ENCODE measurements around the gene NUP62.

Gene NUP62

GRCh38 chr19:49878744-49879070 lies 50.6 kb downstream of the NUP62 start:
- no peak overlapping the region for H3K4me3 Mint-ChIP-seq
- H3K9me3 Mint-ChIP-seq: no peaks in the 10 kb centered on the region
- ATAC-seq (no peak), DNase-seq (no peak)
- peaks cover 30% of the 10 kb centered on the region for H3K4me1 Mint-ChIP-seq
- H3K36me3 Mint-ChIP-seq (ENCODE audit: low read depth): peaks cover 20% of the 10 kb centered on the region
- H3K27me3 Mint-ChIP-seq: no peaks in the 10 kb centered on the region
- H3K27ac Mint-ChIP-seq: no peak overlapping the region

GRCh38 chr19:49877879-49878743 lies 51.2 kb downstream of the NUP62 start:
- Mint-ChIP-seq H3K36me3 (ENCODE audit: low read depth) (peaks cover 15% of the 10 kb centered on the region), H3K27me3 (no peaks in the 10 kb centered on the region)
- peak; percentile 81 for ATAC-seq

DNA sequence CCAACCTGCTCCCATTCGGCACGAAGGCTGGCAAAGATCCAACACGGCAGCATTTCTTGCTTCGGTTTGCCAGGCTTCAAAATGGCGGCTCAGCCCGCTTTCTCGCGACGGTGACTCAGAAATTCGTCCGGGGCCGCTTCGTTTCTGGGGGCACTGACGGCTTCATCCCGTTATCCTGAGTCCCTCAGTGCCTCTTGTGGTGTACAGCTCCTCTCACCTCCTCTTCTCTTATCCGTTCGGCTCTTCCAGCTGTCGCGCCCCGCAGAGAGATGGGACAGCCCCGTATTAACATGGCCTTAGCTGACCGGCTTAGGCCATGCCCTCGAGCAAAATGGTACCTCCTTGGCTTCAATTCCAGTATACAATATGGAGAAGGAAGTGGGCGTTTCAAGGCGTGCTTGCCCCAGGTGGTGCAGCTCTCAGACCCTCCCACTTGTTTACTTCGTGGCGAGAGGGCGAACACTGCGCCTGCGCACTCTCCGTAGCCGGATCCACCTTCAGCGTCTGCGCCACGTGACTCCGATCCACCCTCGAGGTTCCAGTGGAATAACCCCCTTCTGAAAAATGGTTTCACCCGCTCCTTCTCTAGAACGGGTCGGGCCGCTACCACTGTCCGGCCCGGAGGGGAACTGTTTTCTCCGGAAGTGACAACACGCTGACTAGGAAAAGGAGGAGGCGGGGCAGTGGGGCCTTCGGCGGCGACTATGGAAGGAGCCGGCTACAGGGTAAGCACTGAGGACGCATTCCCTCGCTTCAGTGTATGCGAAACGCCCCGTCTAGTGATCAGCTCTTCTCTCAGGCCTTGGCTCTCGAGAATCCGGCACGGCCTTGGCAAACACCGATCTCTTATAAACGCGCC lies 52.1 kb downstream of the NUP62 start, which contains the start of the genes AKT1S1 and TBC1D17:
Gene AKT1S1 (minus strand): TSS at position 336 of the 859 bp plus-strand sequence. CDS start 4,060 bp downstream, outside the sequence.
Gene TBC1D17 (plus strand): TSS at position 683 of the 859 bp plus-strand sequence. CDS start 22 bp downstream, at position 705.
- H3K4me3 Mint-ChIP-seq: no peak within 1 kb of the TSS
- peaks cover 30% of the 10 kb centered on the region for H3K4me1 Mint-ChIP-seq
- no peaks in the 10 kb centered on the region for H3K27me3 Mint-ChIP-seq

More at GRCh38 chr19:49877879-49878743, 51.2 kb downstream of the NUP62 start:
- Mint-ChIP-seq H3K27ac (no peak overlapping the region), H3K9me3 (no peaks in the 10 kb centered on the region), H3K4me1 (peaks cover 30% of the 10 kb centered on the region), H3K4me3 (no peak overlapping the region)
- peak; percentile 99 for DNase-seq

GRCh38 chr19:49876422-49877019 lies 52.8 kb downstream of the NUP62 start:
- DNase-seq (peak; percentile 97), ATAC-seq (peak; percentile 50)
- Mint-ChIP-seq H3K27me3 (no peaks in the 10 kb centered on the region), H3K36me3 (ENCODE audit: low read depth) (peaks cover 14% of the 10 kb centered on the region), H3K4me3 (no peak overlapping the region), H3K9me3 (no peaks in the 10 kb centered on the region), H3K27ac (no peak overlapping the region), H3K4me1 (peaks cover 30% of the 10 kb centered on the region)

More for the DNA sequence above, 52.1 kb downstream of the NUP62 start, which contains the start of the genes AKT1S1 and TBC1D17:
- ATAC-seq (peak; percentile 77), DNase-seq (peak; percentile 97)
- Mint-ChIP-seq H3K27ac (no peak within 1 kb of the TSS), H3K9me3 (no peaks in the 10 kb centered on the region), H3K36me3 (ENCODE audit: low read depth) (peaks cover 14% of the 10 kb centered on the region)

- no peak for ATAC-seq
- H3K4me3 Mint-ChIP-seq: no peak overlapping the region
- peaks cover 30% of the 10 kb centered on the region for H3K4me1 Mint-ChIP-seq
- H3K27ac Mint-ChIP-seq: no peak overlapping the region
- no peaks in the 10 kb centered on the region for H3K9me3 Mint-ChIP-seq
- H3K27me3 Mint-ChIP-seq: no peaks in the 10 kb centered on the region
- peak; percentile 70 for DNase-seq
- peaks cover 14% of the 10 kb centered on the region for H3K36me3 Mint-ChIP-seq (ENCODE audit: low read depth)
These were observed 53.4 kb downstream of the NUP62 start for GRCh38 chr19:49875857-49876421.

DNA sequence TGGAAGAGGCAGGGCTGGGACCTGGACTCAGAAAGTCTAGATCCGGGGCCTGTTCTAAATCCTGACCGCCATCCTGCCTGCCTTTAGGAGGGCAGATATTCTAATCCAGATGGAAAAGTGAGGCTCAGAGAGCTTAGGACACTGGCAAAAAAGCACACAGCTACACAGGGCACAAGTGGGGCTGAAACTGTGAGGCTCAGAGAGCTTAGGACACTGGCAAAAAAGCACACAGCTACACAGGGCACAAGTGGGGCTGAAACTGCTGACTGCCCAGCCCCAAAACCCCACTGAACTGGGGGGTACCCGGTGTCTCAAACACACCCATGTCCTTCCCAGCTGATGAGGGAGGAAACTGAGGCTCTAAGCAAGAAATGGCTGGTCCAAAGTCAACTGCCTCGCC lies 54.1 kb downstream of the NUP62 start:
- DNase-seq (no peak), ATAC-seq (no peak)
- Mint-ChIP-seq H3K4me3 (no peak overlapping the region), H3K27me3 (no peaks in the 10 kb centered on the region), H3K4me1 (peaks cover 37% of the 10 kb centered on the region), H3K9me3 (no peaks in the 10 kb centered on the region), H3K36me3 (ENCODE audit: low read depth) (peaks cover 11% of the 10 kb centered on the region), H3K27ac (peak overlapping the region; percentile 65)

DNA sequence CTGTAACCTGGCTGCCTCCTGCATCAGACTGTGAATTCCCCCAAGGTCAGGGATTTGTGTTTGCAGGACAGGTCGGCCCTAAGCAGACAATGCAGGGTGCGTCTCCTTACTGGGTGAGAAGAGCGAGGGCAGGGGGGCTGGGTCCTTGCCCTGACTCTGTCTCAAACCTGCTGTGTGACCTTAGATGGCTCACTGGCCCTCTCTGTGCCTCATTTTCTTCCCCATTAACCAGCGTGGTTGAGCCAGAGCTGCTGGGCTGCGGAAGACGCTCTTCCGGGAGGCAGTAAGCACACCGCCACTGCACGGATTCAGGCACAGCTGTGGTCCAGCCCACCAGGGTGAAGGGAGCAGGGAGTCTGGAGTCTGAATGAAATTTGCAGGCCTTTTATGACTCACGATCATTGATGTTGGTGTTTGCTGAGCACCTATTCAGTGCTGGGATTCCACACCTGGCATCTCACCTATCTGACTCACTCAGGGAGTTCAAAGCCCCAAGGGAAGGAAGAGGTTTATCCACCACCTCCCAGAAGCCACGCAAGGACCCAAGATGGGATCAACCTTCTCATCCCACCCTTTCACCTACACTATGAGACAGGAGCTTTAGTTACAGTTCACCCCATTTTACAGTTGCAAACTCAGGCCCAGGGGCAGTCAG lies 54.7 kb downstream of the NUP62 start:
- Mint-ChIP-seq H3K4me1 (peaks cover 39% of the 10 kb centered on the region), H3K36me3 (ENCODE audit: low read depth) (peaks cover 9% of the 10 kb centered on the region), H3K27ac (peak overlapping the region; percentile 65), H3K27me3 (no peaks in the 10 kb centered on the region), H3K9me3 (no peaks in the 10 kb centered on the region), H3K4me3 (no peak overlapping the region)
- ATAC-seq (no peak), DNase-seq (no peak)

DNA sequence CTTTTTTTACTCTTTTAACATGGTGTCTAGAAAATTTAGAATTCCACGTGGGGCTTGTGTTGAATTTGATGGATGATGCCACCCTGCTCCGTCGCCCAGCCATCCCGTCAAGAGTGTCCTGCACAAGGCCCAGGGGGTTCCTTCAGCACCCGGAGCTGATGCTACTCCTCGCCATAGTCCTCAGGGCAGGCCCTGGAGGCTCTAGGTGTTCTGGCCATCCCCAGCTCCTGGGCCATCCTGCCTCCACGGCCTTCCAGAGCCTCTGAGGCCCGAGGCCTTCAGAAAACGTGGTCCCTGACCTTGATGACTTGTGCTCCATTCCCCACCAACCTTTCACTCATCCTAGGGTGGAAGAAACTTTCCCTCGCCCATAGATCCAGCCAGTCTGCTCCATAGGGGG lies 55.5 kb downstream of the NUP62 start:
- Mint-ChIP-seq H3K4me1 (peaks cover 32% of the 10 kb centered on the region), H3K36me3 (ENCODE audit: low read depth) (peaks cover 5% of the 10 kb centered on the region), H3K9me3 (no peaks in the 10 kb centered on the region)

DNA sequence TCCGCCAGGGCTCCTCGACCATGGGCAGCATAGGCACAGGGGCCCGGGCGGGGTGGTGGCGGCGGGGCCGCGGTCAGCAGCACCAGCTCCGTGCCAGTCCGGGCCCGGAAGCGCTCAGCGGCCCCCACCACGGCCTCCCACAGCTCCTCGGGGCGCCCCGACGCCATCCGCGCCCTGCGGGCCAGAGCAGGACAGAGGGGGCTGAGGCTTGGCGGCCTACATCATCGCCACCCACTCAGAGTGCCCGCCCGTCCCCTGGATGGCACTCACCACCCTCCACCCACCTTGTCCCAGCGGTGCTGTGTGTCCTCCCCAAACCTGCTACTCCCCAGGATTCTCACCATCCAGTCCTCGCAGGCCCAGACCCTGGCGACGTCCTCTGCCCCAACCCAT lies 56.2 kb downstream of the NUP62 start:
- ATAC-seq (no peak), DNase-seq (no peak)
- peaks cover 30% of the 10 kb centered on the region for H3K4me1 Mint-ChIP-seq
- H3K27ac Mint-ChIP-seq: no peak overlapping the region
- H3K27me3 Mint-ChIP-seq: no peaks in the 10 kb centered on the region
- H3K4me3 Mint-ChIP-seq: no peak overlapping the region
- peaks cover 4% of the 10 kb centered on the region for H3K36me3 Mint-ChIP-seq (ENCODE audit: low read depth)
- no peaks in the 10 kb centered on the region for H3K9me3 Mint-ChIP-seq

More for the DNA sequence above, 55.5 kb downstream of the NUP62 start:
- DNase-seq (no peak), ATAC-seq (no peak)
- H3K27ac Mint-ChIP-seq: no peak overlapping the region
- H3K4me3 Mint-ChIP-seq: no peak overlapping the region
- no peaks in the 10 kb centered on the region for H3K27me3 Mint-ChIP-seq

- H3K27me3 Mint-ChIP-seq: no peaks in the 10 kb centered on the region
- no peaks in the 10 kb centered on the region for H3K9me3 Mint-ChIP-seq
- H3K27ac Mint-ChIP-seq: no peak overlapping the region
- no peak for ATAC-seq
- H3K36me3 Mint-ChIP-seq (ENCODE audit: low read depth): peaks cover 2% of the 10 kb centered on the region
- DNase-seq: no peak
- H3K4me1 Mint-ChIP-seq: peaks cover 34% of the 10 kb centered on the region
- no peak overlapping the region for H3K4me3 Mint-ChIP-seq
These were observed 56.8 kb downstream of the NUP62 start for GRCh38 chr19:49872245-49873128.

DNA sequence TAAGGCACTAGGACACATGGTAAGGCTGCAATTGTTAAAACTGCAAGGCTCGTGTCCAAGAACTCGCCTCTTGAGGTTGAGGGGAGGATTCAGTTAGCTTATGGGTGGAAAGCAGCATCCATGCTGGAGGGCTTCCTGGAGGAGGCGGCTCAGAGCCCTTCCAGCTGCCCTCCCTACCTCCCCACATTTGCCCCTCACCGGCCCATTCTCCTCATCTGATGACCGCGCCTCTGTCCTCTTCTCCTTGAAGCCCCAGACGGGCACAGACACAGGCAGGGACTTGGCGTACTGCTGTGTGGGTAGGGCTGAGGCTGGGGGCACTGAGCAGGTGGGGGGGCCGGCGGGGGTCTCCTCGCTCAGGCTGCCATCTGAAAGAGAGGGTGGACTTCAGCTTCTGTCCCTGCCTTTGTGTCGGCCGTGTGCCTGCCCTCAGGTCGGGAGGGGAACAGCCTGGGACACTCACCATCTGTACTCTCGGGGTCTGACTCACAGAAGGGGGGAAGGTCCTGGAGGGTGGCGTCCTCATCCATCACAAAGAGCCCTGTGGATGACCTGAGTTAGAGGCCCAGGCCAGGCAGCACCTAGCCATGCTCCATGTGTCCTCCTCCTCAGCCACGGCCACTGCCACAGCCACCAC lies 57.8 kb downstream of the NUP62 start:
- no peak overlapping the region for H3K4me3 Mint-ChIP-seq

GRCh38 chr19:49870309-49870901 lies 58.9 kb downstream of the NUP62 start:
- Mint-ChIP-seq H3K9me3 (no peaks in the 10 kb centered on the region), H3K27me3 (no peaks in the 10 kb centered on the region), H3K4me3 (no peak overlapping the region), H3K27ac (peak overlapping the region; percentile 79), H3K36me3 (ENCODE audit: low read depth) (peaks cover 9% of the 10 kb centered on the region), H3K4me1 (peaks cover 45% of the 10 kb centered on the region)
- no peak for ATAC-seq
- DNase-seq: no peak

More for the DNA sequence above, 57.8 kb downstream of the NUP62 start:
- H3K27ac Mint-ChIP-seq: no peak overlapping the region
- no peak for ATAC-seq
- no peaks in the 10 kb centered on the region for H3K9me3 Mint-ChIP-seq
- H3K36me3 Mint-ChIP-seq (ENCODE audit: low read depth): peaks cover 4% of the 10 kb centered on the region
- no peak for DNase-seq
- H3K27me3 Mint-ChIP-seq: no peaks in the 10 kb centered on the region
- peaks cover 40% of the 10 kb centered on the region for H3K4me1 Mint-ChIP-seq

All from activated naive CD8-positive, alpha-beta T cell treated with anti-CD3 and anti-CD28 coated beads, Interleukin-2, amount 50 U/mL, for 24 hours (primary cell).